ENCODE results near the gene KCTD11. TPM values are rescaled to one million over a fixed set of nuclear protein-coding genes. Genes with fewer than 3 reads are reported as not detected.
A peak's percentile ranks its signal among the peaks of the same experiment; 100 is the strongest.

Gene KCTD11
- total RNA-seq (2014; rRNA removed; shearing (Covaris generic)) (7.7 and 8.8 TPM in 2 replicates), polyA plus RNA-seq (2016; fragmentation: Nextera tagmentation; extraction: Ambion mirVana) (2.2 and 2.3 TPM in 2 replicates)
- long read RNA-seq, result 0 reads

GRCh38 chr17:7351665-7352502 lies at the start of gene KCTD11:
KCTD11 (plus strand) TSS chr17:7352162.
- Mint-ChIP-seq H3K4me1 (peaks cover 34% of the 10 kb centered on the region), H3K36me3 (ENCODE audit: low read depth) (peaks cover 4% of the 10 kb centered on the region; the same call in 1 of the 3 replicates), H3K9me3 (no peaks in the 10 kb centered on the region), H3K27me3 (ENCODE audit: insufficient read depth, low read depth, poor library complexity) (peaks cover 47% of the 10 kb centered on the region), H3K27ac (peak within 1 kb of the TSS; percentile 42; the same call in 1 of the 2 replicates), H3K4me3 (peak within 1 kb of the TSS; percentile 82)
- H3K79me2 ChIP-seq (replicated peaks; ENCODE audit: insufficient read depth), result no peaks in the 10 kb centered on the region
- H3K27me3 ChIP-seq (ENCODE audit: insufficient read depth), result no peaks in the 10 kb centered on the region
- H3K4me2 ChIP-seq, result peak within 1 kb of the TSS; percentile 99
- no peaks in the 10 kb centered on the region; the same call in 1 of the 2 replicates for H4K20me1 ChIP-seq (replicated peaks; ENCODE audit: insufficient read depth)
- H2AFZ ChIP-seq, result peak within 1 kb of the TSS; percentile 69
- H3K36me3 ChIP-seq (ENCODE audit: insufficient read depth), result no peaks in the 10 kb centered on the region
- peak; percentile 65; the same call in 1 of the 2 replicates for TF ChIP-seq POLR2AphosphoS5 (IDR thresholded peaks at IDR 0.05; ENCODE audit: low read depth)
- TF ChIP-seq JUNB (IDR thresholded peaks at IDR 0.05; ENCODE audit: unreplicated experiment), result no peak
- TF ChIP-seq CREB1 (CRISPR knock-in tag; IDR thresholded peaks at IDR 0.05; ENCODE audit: low read depth), result 0 out of 2 replicates have a peak, but pooled peaks have one; percentile 8
- peak in 1 of 2 experiments; percentile 73; a peak in 3 of 4 replicates for TF ChIP-seq CTCF (conservative IDR thresholded peaks at IDR 0.05; ENCODE audit: low read depth in 2 of 2)
- peaks cover 23% of the 10 kb centered on the region for H3K4me1 ChIP-seq (ENCODE audit: insufficient read depth)
- no peaks in the 10 kb centered on the region for H3K9me2 ChIP-seq (ENCODE audit: insufficient read depth)
- DNase-seq (ENCODE audit: low spot score) (peak; percentile 94), ATAC-seq (peak; percentile 63)
- peak within 1 kb of the TSS; percentile 97 for H3K27ac ChIP-seq (ENCODE audit: low read depth)
- H3F3A ChIP-seq (replicated peaks; ENCODE audit: low read depth), result peaks cover 18% of the 10 kb centered on the region
- peak within 1 kb of the TSS; percentile 96 for H3K4me3 ChIP-seq

GRCh38 chr17:7304179-7304578 lies 47.8 kb upstream of the KCTD11 start:
- Histone ChIP-seq H3K27ac (ENCODE audit: low read depth) (no peak overlapping the region), H3K27me3 (ENCODE audit: insufficient read depth) (no peaks in the 10 kb centered on the region; the same call in 1 of the 2 replicates), H3F3A (replicated peaks; ENCODE audit: low read depth) (peaks cover 18% of the 10 kb centered on the region), H3K4me2 (no peak overlapping the region), H3K36me3 (ENCODE audit: insufficient read depth) (peaks cover under 1% of the 10 kb centered on the region; the same call in 1 of the 2 replicates), H3K9me2 (ENCODE audit: insufficient read depth) (no peaks in the 10 kb centered on the region), H3K79me2 (replicated peaks; ENCODE audit: insufficient read depth) (peaks cover 12% of the 10 kb centered on the region), H2AFZ (no peak overlapping the region), H3K4me3 (no peak overlapping the region), H4K20me1 (replicated peaks; ENCODE audit: insufficient read depth) (peaks cover 5% of the 10 kb centered on the region), H3K4me1 (ENCODE audit: insufficient read depth) (peaks cover 2% of the 10 kb centered on the region; the same call in 1 of the 2 replicates)
- peaks cover 6% of the 10 kb centered on the region; the same call in 2 of the 3 replicates for H3K9me3 Mint-ChIP-seq
- peaks cover 9% of the 10 kb centered on the region for H3K36me3 Mint-ChIP-seq (ENCODE audit: low read depth)
- no peak for ATAC-seq
- no peak overlapping the region for H3K27ac Mint-ChIP-seq
- H3K4me3 Mint-ChIP-seq, result no peak overlapping the region; the same call in 2 of the 3 replicates
- H3K27me3 Mint-ChIP-seq (ENCODE audit: insufficient read depth, low read depth, poor library complexity), result peaks cover 23% of the 10 kb centered on the region
- H3K4me1 Mint-ChIP-seq, result peaks cover 4% of the 10 kb centered on the region; the same call in 2 of the 3 replicates
- no peak for DNase-seq (ENCODE audit: low spot score)
- TF ChIP-seq ZNF114 (CRISPR knock-in tag; IDR thresholded peaks at IDR 0.05) (no peak), REST (IDR thresholded peaks at IDR 0.05; ENCODE audit: unreplicated experiment) (no peak), ZNF462 (CRISPR knock-in tag; IDR thresholded peaks at IDR 0.05) (no peak), CREB1 (CRISPR knock-in tag; IDR thresholded peaks at IDR 0.05; ENCODE audit: low read depth) (no peak)
